ENCODE measurements around the gene SMPD3. TPM values are rescaled to one million over a fixed set of nuclear protein-coding genes. Genes with fewer than 3 reads are reported as not detected.

SMPD3 gene
- total RNA-seq, 2 experiments from 2014 or later = 11.1 to 12.0 TPM

DNA sequence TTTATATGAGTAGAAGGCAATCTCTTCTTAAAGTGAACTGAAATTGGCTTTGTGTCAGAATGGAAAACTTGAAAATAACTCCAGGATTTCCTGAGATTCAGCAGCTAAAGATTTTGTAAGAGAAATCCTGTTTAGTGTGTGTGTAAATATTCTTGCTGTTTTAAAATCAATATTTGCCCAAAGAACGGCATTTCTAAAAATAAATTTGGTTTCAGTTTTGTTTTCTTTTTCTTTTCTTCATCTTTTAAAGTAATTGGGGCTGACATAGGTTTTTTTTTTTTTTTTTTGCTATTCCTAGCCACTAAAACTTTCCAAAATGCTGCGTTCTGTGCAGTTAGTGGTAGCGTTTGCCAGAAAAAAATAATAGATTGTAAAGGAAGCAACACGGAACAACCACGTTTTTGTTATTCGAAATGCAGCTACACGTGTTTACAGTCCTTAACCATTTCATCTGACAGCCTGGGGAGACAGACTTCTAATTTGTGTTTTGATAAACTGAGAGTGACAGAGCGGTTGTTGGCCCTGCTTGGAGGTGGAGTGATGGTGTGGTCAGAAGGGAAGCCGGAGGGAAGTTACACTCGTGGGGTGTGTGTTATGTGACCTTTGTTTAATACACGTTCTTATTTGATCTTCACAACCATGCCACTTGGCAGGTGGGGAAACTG is 21.6 kb upstream of the SMPD3 start:
- Mint-ChIP-seq H3K4me1 (ENCODE audit: low read depth) (peaks cover 46% of the 10 kb centered on the region), H3K36me3 (ENCODE audit: low read depth) (no peaks in the 10 kb centered on the region), H3K27me3 (ENCODE audit: low read depth) (peaks cover 7% of the 10 kb centered on the region), H3K9me3 (ENCODE audit: insufficient read depth) (no peaks in the 10 kb centered on the region), H3K4me3 (peak overlapping the region; percentile 69), H3K27ac (peak overlapping the region; percentile 81)
- POLR2A ChIA-PET = no interaction called here
- ATAC-seq (peak; percentile 61), DNase-seq (peak; percentile 37)
- CTCF ChIA-PET = interaction anchor here (0.6 to 4.6 kb wide), 15 partner anchors 14 to 208 kb away, joined by 3 to 31 read pairs (median 4); no protein-coding TSS in a partner anchor

DNA sequence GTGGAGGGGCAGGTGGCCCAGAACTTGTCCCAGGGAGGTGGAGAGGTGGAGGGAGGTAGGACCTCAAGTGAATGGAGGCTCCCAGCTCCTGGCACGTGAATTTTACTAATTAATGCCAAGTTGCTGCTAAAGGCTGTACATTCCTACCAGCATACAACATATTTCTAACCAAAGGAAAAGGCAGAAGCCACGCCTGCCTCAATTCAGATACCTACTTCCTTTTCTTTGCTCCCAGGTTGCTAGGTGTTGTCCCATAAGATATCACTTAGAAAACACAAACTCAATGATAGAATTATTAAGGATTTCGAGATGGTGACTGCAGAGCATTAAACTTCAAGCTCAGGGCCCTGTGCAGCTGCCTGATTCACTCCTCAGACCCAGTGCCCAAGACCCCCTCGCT is 20.5 kb upstream of the SMPD3 start:
- CTCF ChIA-PET = interaction anchor here (0.7 to 4.6 kb wide), 8 partner anchors 13 to 207 kb away, joined by 3 to 31 read pairs (median 4); no protein-coding TSS in a partner anchor
- H3K27ac Mint-ChIP-seq = peak overlapping the region; percentile 64

DNA sequence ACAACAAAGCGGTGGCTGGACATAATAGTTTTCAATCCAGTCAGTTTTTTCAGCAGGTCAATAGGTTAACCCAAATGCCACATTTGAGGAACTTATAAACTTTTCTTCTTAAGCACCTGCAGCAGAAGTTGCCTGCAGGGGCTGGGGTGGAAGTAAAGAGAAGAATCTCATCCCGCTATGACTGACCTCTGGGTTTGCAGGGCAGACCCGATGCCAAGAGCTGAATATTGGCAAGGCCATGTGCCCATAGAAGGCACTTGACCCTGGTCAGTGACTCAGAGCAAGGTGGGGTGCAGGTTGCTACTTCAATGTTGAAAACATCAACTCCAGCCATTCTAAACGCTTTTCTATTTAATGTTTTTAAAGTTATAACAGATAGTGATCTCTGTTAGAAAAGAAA is 17.9 kb upstream of the SMPD3 start:
- ChIA-PET CTCF (no interaction called here), POLR2A (no interaction called here)
- H3K36me3 Mint-ChIP-seq (ENCODE audit: low read depth) = peaks cover 2% of the 10 kb centered on the region
- H3K4me3 Mint-ChIP-seq = no peak overlapping the region
- H3K27ac Mint-ChIP-seq = no peak overlapping the region
- ATAC-seq = no peak
- peaks cover 5% of the 10 kb centered on the region for H3K27me3 Mint-ChIP-seq (ENCODE audit: low read depth)
- H3K4me1 Mint-ChIP-seq (ENCODE audit: low read depth) = peaks cover 48% of the 10 kb centered on the region
- DNase-seq = no peak
- no peaks in the 10 kb centered on the region for H3K9me3 Mint-ChIP-seq (ENCODE audit: insufficient read depth)

More for the DNA sequence above, 20.5 kb upstream of the SMPD3 start:
- POLR2A ChIA-PET = no interaction called here
- Mint-ChIP-seq H3K27me3 (ENCODE audit: low read depth) (peaks cover 5% of the 10 kb centered on the region), H3K4me3 (peak overlapping the region; percentile 26), H3K4me1 (ENCODE audit: low read depth) (peaks cover 46% of the 10 kb centered on the region), H3K36me3 (ENCODE audit: low read depth) (no peaks in the 10 kb centered on the region), H3K9me3 (ENCODE audit: insufficient read depth) (no peaks in the 10 kb centered on the region)
- DNase-seq (no peak), ATAC-seq (no peak)

DNA sequence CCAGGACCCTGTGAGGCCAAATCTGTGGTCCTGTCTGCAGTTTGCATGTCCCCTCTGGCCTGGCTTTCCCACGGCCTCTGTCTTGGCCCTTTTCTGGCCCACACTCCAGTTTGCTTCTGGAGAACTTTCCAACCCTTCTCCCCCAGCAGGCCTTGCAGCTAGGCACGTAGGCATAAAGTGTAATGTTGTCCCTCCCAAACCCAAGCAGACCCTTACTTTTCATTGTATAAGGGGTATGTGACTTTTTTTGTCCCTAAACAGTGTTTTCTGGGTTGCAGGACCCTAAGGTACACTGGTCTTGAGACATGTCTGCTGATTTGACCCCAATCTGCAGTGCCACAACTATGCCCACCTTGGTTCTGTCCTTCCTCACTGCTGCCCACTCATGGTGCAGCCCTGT is 15.6 kb upstream of the SMPD3 start:
- Mint-ChIP-seq H3K27me3 (ENCODE audit: low read depth) (peaks cover 13% of the 10 kb centered on the region), H3K4me1 (ENCODE audit: low read depth) (peaks cover 27% of the 10 kb centered on the region), H3K27ac (no peak overlapping the region), H3K36me3 (ENCODE audit: low read depth) (peaks cover 2% of the 10 kb centered on the region), H3K9me3 (ENCODE audit: insufficient read depth) (no peaks in the 10 kb centered on the region), H3K4me3 (no peak overlapping the region)
- ChIA-PET POLR2A (no interaction called here), CTCF (interaction anchor here (1.0 kb wide), 1 partner anchor 57 kb away, joined by 6 read pairs; no protein-coding TSS in a partner anchor)
- no peak for DNase-seq
- ATAC-seq = no peak

DNA sequence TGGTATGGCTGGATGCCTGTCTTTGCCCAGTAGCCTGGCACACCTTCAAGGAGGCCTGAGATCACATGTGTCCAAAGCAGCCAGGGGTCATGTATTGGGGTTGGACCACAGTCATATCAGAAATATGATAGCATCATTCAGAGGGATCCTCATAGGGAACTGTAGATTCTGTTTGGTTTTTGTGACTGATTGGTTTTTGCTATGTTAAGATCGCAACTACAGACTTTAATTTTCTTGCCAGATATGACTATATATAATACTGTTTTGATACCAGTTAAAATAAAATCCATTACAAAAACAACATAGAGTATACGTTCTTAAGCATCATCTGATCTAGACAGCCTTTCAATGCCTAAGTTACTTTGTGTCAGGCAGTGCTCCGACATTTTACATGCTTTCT is 11.8 kb upstream of the SMPD3 start:
- Mint-ChIP-seq H3K4me3 (no peak overlapping the region), H3K4me1 (ENCODE audit: low read depth) (peaks cover 7% of the 10 kb centered on the region), H3K9me3 (ENCODE audit: insufficient read depth) (no peaks in the 10 kb centered on the region), H3K27me3 (ENCODE audit: low read depth) (peaks cover 13% of the 10 kb centered on the region), H3K36me3 (ENCODE audit: low read depth) (peaks cover 2% of the 10 kb centered on the region), H3K27ac (no peak overlapping the region)
- POLR2A ChIA-PET = no interaction called here
- ATAC-seq (no peak), DNase-seq (no peak)
- CTCF ChIA-PET = no interaction called here

DNA sequence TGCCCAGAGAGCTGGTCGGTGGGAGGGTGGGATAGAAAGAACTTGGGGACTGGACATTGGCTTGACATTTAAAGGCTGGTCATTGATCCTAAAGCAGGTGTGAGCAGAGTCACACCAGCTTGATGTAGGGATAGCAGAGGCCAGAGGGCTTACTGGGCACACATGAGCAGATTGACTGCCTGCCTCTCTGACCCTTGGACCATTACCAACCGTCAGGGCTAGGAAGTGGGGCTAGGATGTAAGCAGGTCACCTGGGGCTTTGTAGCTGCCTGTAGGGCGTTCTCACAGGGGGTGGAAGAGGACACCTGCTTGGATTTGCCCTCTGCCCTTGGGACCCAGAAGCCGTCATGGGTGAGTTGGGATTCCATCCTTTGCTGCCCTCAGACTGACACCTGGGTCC is 11.1 kb upstream of the SMPD3 start:
- H3K36me3 Mint-ChIP-seq (ENCODE audit: low read depth) = peaks cover 2% of the 10 kb centered on the region
- ChIA-PET CTCF (interaction anchor here (2.0 kb wide), 1 partner anchor 62 kb away, joined by 6 read pairs; no protein-coding TSS in a partner anchor), POLR2A (no interaction called here)
- H3K27me3 Mint-ChIP-seq (ENCODE audit: low read depth) = peaks cover 15% of the 10 kb centered on the region
- ATAC-seq (no peak), DNase-seq (no peak)
- peaks cover 7% of the 10 kb centered on the region for H3K4me1 Mint-ChIP-seq (ENCODE audit: low read depth)
- no peaks in the 10 kb centered on the region for H3K9me3 Mint-ChIP-seq (ENCODE audit: insufficient read depth)
- H3K4me3 Mint-ChIP-seq = no peak overlapping the region
- H3K27ac Mint-ChIP-seq = no peak overlapping the region

DNA sequence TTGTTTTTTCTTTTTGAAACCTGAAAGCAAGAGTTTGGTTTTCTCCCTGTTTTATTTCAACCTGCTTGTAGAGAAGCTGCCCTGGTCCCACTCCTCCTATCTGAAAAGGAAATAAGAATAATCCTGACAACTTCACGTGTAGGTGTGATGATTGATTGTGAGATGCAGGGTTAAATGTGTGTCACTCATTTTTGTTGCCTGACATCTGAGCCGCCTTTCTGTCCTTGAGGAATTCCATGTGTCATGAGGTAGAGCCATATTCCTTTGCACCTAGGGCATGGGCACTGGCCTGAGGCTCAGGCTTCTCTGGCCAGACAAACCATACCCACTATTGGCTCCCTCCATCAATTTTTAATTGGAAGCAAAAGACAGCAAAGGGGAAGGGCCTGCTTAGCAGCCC is 10.2 kb upstream of the SMPD3 start:
- Mint-ChIP-seq H3K9me3 (ENCODE audit: insufficient read depth) (no peaks in the 10 kb centered on the region), H3K4me3 (no peak overlapping the region), H3K4me1 (ENCODE audit: low read depth) (peaks cover 5% of the 10 kb centered on the region), H3K36me3 (ENCODE audit: low read depth) (peaks cover 2% of the 10 kb centered on the region), H3K27ac (no peak overlapping the region), H3K27me3 (ENCODE audit: low read depth) (peaks cover 15% of the 10 kb centered on the region)
- DNase-seq (no peak), ATAC-seq (no peak)
- ChIA-PET CTCF (interaction anchor here (2.0 kb wide), 1 partner anchor 62 kb away, joined by 6 read pairs; no protein-coding TSS in a partner anchor), POLR2A (interaction anchor here (0.6 kb wide), 1 partner anchor 824 kb away, joined by 3 read pairs; no protein-coding TSS in a partner anchor)

DNA sequence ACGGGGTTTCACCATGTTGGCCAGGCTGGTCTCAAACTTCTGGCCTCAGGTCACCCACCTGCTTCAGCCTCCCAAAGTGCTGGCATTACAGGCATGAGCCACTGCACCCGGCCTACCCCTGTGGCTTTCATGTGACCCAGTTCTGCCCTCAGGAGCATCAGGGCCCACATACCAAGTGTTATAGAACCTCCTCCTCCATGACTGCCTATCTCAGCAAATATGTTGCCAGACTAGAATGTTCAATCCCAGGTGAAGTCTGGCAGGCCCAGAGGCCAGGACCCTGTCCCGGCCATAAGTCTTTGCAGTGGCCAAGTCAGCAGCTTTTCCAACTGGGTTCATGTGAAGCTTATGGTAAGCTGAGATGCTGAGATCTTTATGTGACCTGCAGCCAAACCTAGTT is 9.8 kb upstream of the SMPD3 start:
- H3K4me1 Mint-ChIP-seq (ENCODE audit: low read depth) = peaks cover 2% of the 10 kb centered on the region
- H3K27me3 Mint-ChIP-seq (ENCODE audit: low read depth) = peaks cover 15% of the 10 kb centered on the region
- peaks cover 2% of the 10 kb centered on the region for H3K36me3 Mint-ChIP-seq (ENCODE audit: low read depth)
- CTCF ChIA-PET = interaction anchor here (0.7 to 2.0 kb wide), 4 partner anchors 10 to 71 kb away, joined by 3 to 6 read pairs (median 4); partner anchors contain the start of gene SMPD3
- no peak overlapping the region for H3K4me3 Mint-ChIP-seq
- DNase-seq = no peak
- no peak overlapping the region for H3K27ac Mint-ChIP-seq
- H3K9me3 Mint-ChIP-seq (ENCODE audit: insufficient read depth) = no peaks in the 10 kb centered on the region
- POLR2A ChIA-PET = no interaction called here
- ATAC-seq = no peak

DNA sequence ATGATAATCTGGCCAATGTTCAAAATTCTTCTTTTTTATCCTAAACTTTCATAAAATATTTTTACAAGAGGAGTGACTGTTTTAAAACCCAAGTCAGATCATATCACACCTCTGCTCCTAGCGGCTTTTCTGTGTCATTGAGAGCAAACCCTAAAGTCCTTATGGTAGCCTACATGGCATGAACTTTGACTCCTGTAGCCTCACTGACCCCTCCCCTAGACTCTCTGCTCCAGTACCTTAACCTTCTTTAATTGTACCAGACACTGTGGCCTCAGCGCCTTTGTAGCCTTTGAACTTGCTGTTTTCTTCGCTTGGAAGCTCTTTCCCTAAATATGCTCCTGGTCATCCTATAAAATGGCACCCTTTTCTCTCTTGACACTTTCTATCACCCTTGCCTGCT is 7.3 kb upstream of the SMPD3 start:
- no peak overlapping the region for H3K27ac Mint-ChIP-seq
- DNase-seq (no peak), ATAC-seq (no peak)
- H3K4me3 Mint-ChIP-seq = no peak overlapping the region
- POLR2A ChIA-PET = no interaction called here
- no peaks in the 10 kb centered on the region for H3K9me3 Mint-ChIP-seq (ENCODE audit: insufficient read depth)
- H3K27me3 Mint-ChIP-seq (ENCODE audit: low read depth) = peaks cover 15% of the 10 kb centered on the region
- no peaks in the 10 kb centered on the region for H3K4me1 Mint-ChIP-seq (ENCODE audit: low read depth)
- H3K36me3 Mint-ChIP-seq (ENCODE audit: low read depth) = no peaks in the 10 kb centered on the region
- CTCF ChIA-PET = interaction anchor here (0.9 to 1.1 kb wide), 3 partner anchors 12 to 55 kb away, joined by 3 read pairs; no protein-coding TSS in a partner anchor

DNA sequence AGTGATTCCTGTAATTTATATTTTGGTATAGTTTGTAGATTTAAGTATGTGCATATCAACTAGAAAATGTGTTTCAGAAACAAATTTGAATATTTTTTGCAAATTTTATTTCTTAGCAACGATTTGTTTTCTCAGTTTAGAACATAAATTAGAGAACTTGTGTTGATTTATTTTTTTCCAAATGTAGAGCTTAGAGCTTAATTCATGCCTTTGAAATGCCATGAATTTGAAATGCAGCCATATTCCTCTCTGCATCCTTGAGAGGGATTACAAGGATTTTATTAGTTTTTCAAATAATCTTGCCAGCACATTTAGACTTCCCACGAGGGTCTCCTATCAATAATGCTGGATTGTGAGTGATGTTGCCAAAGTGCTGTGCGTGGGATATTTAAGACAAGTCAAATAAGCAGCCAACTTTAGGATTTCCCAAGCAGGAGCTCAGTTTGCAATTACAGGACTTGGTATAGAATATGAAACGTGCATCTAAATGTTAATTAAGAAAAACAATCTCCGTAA is 6.7 kb upstream of the SMPD3 start:
- no peak overlapping the region for H3K4me3 Mint-ChIP-seq
- DNase-seq (no peak), ATAC-seq (no peak)
- peaks cover 13% of the 10 kb centered on the region for H3K27me3 Mint-ChIP-seq (ENCODE audit: low read depth)
- no peak overlapping the region for H3K27ac Mint-ChIP-seq
- no peaks in the 10 kb centered on the region for H3K4me1 Mint-ChIP-seq (ENCODE audit: low read depth)
- POLR2A ChIA-PET = no interaction called here
- no peaks in the 10 kb centered on the region for H3K9me3 Mint-ChIP-seq (ENCODE audit: insufficient read depth)
- CTCF ChIA-PET = interaction anchor here (0.9 to 1.2 kb wide), 4 partner anchors 13 to 55 kb away, joined by 3 to 4 read pairs (median 3); no protein-coding TSS in a partner anchor
- H3K36me3 Mint-ChIP-seq (ENCODE audit: low read depth) = no peaks in the 10 kb centered on the region

DNA sequence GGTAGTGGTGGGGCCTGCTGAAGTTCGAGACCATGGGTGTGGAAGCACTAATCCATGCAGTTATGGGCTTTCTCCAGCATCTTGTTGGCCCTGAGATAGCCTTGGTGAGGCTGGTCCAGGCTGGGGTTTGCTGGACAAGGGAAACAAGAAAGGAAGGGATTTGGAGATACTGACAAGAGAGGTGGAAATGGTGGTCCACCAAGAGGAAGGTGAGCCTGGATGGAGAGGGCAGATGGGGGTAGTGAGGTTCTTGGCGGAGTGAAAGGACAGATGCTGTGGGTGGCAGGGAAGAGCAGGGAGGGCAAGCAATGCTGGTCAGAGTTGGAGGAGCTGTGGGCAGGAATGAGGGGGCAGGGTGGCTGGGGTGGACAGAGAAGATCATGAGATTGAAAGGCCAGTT is 5.5 kb upstream of the SMPD3 start:
- Mint-ChIP-seq H3K27ac (no peak overlapping the region), H3K36me3 (ENCODE audit: low read depth) (no peaks in the 10 kb centered on the region), H3K4me3 (no peak overlapping the region), H3K27me3 (ENCODE audit: low read depth) (peaks cover 9% of the 10 kb centered on the region), H3K4me1 (ENCODE audit: low read depth) (peaks cover 6% of the 10 kb centered on the region), H3K9me3 (ENCODE audit: insufficient read depth) (no peaks in the 10 kb centered on the region)
- POLR2A ChIA-PET = no interaction called here
- ATAC-seq = no peak
- no peak for DNase-seq
- CTCF ChIA-PET = no interaction called here

DNA sequence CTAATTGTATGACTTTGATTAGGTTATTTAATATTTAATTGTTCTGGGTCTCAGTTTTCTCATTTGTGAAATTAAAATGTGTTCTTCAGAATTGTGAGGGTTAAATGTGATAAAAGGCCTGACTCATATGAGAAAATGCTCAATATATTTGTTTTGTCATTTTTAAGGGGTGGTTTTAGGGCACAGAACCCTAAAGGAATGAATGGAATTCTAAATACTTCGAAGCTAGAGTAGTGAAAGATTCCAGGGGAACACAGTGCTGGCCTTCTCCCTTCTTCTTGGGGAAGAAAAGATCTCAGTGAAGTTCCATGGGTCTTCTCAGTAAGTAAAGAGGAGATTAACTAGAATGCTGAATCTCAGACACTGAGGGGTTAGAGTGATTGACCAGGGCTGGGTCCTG is 3.9 kb upstream of the SMPD3 start:
- Mint-ChIP-seq H3K27ac (no peak overlapping the region), H3K4me1 (ENCODE audit: low read depth) (peaks cover 18% of the 10 kb centered on the region), H3K4me3 (no peak overlapping the region), H3K36me3 (ENCODE audit: low read depth) (no peaks in the 10 kb centered on the region), H3K9me3 (ENCODE audit: insufficient read depth) (no peaks in the 10 kb centered on the region), H3K27me3 (ENCODE audit: low read depth) (peaks cover 9% of the 10 kb centered on the region)
- ChIA-PET CTCF (interaction anchor here (1.3 to 1.7 kb wide), 3 partner anchors 9 to 138 kb away, joined by 3 to 4 read pairs (median 3); no protein-coding TSS in a partner anchor), POLR2A (interaction anchor here (1.1 kb wide), 1 partner anchor 18 kb away, joined by 3 read pairs; no protein-coding TSS in a partner anchor)
- DNase-seq = no peak
- ATAC-seq = no peak

Measured in activated CD8-positive, alpha-beta T cell treated with anti-CD3 and anti-CD28 coated beads, Interleukin-2, amount 10 ng/mL, durations not matched to agents 7 days and 5 days (primary cell).